Ascending aorta (tissue), 2 donors: ENCODE results near the gene MCM5. TPM values are rescaled to one million over a fixed set of nuclear protein-coding genes. Genes with fewer than 3 reads are reported as not detected.

Experiments used
- DNase-seq, 2 donors: peaks; one replicate each; pipeline ENCODE4 v3.0.0-alpha.2; 2019; ENCODE audit warnings: low spot score in 2 of 2
- H3K27ac ChIP-seq, 2 donors: fragments of 200-600 bp; sonication (generic); one replicate each; pipeline ENCODE4 v1.5.1; 2016 to 2017; ENCODE audit warnings: mild to moderate bottlenecking in 1 of 2
- H3K27me3 ChIP-seq: fragments of 200-600 bp; sonication (generic); one replicate; pipeline ENCODE4 v1.5.1; 2017
- H3K36me3 ChIP-seq, 2 donors: fragments of 200-600 bp; sonication (generic); one replicate each; pipeline ENCODE4 v1.5.1; 2016
- H3K4me1 ChIP-seq, 2 donors: fragments of 200-600 bp; sonication (generic); one replicate each; pipeline ENCODE4 v1.5.1; 2016 to 2017; ENCODE audit warnings: mild to moderate bottlenecking in 1 of 2
- H3K4me3 ChIP-seq, 2 donors: fragments of 200-600 bp; sonication (generic); one replicate each; pipeline ENCODE4 v1.5.1; 2016 to 2017; ENCODE audit warnings: mild to moderate bottlenecking in 1 of 2
- H3K9me3 ChIP-seq, 2 donors: fragments of 200-600 bp; sonication (generic); one replicate each; pipeline ENCODE4 v1.5.1; 2016
- intact Hi-C: fragments of 100-400 bp; cut with DNase I; formaldehyde crosslinking; loops from one replicate; pipeline ENCODE4 v1.15.1; 2023
- total RNA-seq: library from RNA; depleted of rRNA; stranded (reverse); fragments of >200 nt; gene quantifications from one replicate; pipeline ENCODE4 v1.1.0, GENCODE V29; 2016
- TF ChIP-seq, protein P1 (sequence below), 3 experiments: fragments of 200-600 bp in 2 of 3; fragments of 450-650 bp in 1 of 3; sonication (generic) in 2 of 3; IDR thresholded peaks; one replicate each; pipeline ENCODE4 v1.5.1; 2016 to 2019; ENCODE audit warnings: antibody characterized with exemption in 3 of 3, mild to moderate bottlenecking in 1 of 3, moderate library complexity in 1 of 3

Gene MCM5
- total RNA-seq, 1 donor from 2014 or later: 31.1 TPM

DNA sequence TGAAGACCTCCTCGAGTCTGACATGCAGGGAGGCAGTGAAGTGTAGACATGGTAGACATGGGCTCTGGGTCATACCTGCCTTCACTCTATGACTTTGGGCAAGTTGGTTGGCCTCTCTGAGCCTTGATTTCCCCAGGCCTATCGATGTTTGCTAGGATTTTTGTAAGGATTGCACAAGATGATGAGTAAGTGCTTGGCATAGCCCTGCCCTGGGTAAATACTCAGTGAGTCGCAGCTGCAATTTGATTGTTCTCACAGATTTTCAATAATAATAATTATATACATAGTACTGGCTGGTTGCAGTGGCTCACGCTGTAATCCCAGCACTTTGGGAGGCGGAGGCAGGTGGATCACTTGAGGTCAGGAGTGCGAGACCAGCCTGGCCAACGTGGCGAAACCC lies 18.1 kb downstream of the MCM5 start:
- Histone ChIP-seq H3K27me3 (no peaks in the 10 kb centered on the region), H3K27ac (no peak overlapping the region), H3K4me1 (no peaks in the 10 kb centered on the region), H3K4me3 (no peak overlapping the region), H3K9me3 (no peaks in the 10 kb centered on the region), H3K36me3 (peaks cover 76 to 88% of the 10 kb centered on the region in 2 donors)
- TF ChIP-seq, protein P1, sequence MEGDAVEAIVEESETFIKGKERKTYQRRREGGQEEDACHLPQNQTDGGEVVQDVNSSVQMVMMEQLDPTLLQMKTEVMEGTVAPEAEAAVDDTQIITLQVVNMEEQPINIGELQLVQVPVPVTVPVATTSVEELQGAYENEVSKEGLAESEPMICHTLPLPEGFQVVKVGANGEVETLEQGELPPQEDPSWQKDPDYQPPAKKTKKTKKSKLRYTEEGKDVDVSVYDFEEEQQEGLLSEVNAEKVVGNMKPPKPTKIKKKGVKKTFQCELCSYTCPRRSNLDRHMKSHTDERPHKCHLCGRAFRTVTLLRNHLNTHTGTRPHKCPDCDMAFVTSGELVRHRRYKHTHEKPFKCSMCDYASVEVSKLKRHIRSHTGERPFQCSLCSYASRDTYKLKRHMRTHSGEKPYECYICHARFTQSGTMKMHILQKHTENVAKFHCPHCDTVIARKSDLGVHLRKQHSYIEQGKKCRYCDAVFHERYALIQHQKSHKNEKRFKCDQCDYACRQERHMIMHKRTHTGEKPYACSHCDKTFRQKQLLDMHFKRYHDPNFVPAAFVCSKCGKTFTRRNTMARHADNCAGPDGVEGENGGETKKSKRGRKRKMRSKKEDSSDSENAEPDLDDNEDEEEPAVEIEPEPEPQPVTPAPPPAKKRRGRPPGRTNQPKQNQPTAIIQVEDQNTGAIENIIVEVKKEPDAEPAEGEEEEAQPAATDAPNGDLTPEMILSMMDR (IDR thresholded peaks at IDR 0.05): no peak
- no peak for DNase-seq
- intact Hi-C loops: no loop called here

DNA sequence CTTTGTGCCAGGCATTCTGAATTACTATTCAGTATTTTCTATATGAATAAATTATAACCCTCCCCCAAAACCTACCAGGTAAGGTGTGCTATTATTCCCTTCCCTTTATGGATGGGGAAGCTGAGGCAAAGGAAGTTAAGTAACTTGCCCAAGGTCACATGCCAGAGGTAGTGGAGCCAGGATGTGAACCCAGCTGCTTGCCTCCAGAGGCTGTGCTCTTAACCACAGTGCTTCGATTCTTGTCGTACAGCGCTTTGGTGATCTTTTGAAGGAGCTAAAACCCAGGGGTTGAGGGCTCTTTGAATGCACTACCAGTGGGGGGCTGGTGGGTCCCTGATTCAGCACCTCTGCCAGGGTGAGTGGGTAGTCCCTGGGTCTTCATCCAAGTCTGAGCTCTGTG lies 18.8 kb downstream of the MCM5 start:
- no peaks in the 10 kb centered on the region for H3K4me1 ChIP-seq
- H3K27me3 ChIP-seq: no peaks in the 10 kb centered on the region
- no peak for DNase-seq
- H3K9me3 ChIP-seq: no peaks in the 10 kb centered on the region
- H3K4me3 ChIP-seq: no peak overlapping the region
- no peak overlapping the region for H3K27ac ChIP-seq
- peaks cover 76 to 86% of the 10 kb centered on the region in 2 donors for H3K36me3 ChIP-seq
- TF ChIP-seq, protein P1 (IDR thresholded peaks at IDR 0.05): no peak
- intact Hi-C loops: no loop called here

DNA sequence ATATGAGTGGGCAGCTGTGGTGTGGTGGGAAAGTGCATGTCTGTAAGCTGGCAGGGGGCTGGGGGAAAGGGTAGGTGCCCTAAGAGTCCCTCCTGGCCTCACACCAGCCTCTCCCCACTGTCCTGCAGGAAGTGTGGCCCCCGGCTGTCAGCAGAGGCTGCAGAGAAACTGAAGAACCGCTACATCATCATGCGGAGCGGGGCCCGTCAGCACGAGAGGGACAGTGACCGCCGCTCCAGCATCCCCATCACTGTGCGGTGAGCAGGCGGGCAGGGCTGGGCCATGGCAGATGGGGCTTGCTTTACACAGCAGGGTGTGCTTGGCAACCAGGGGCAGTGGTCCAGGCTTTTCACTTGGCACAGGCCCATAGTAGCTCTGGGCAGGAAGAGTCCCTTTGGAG lies 19.8 kb downstream of the MCM5 start:
- no peaks in the 10 kb centered on the region for H3K9me3 ChIP-seq
- TF ChIP-seq, protein P1 (IDR thresholded peaks at IDR 0.05): no peak
- no peak for DNase-seq
- no peak overlapping the region for H3K27ac ChIP-seq
- intact Hi-C loops: no loop called here
- H3K4me3 ChIP-seq: no peak overlapping the region
- H3K27me3 ChIP-seq: no peaks in the 10 kb centered on the region
- H3K4me1 ChIP-seq: no peaks in the 10 kb centered on the region
- peaks cover 72 to 85% of the 10 kb centered on the region in 2 donors for H3K36me3 ChIP-seq

DNA sequence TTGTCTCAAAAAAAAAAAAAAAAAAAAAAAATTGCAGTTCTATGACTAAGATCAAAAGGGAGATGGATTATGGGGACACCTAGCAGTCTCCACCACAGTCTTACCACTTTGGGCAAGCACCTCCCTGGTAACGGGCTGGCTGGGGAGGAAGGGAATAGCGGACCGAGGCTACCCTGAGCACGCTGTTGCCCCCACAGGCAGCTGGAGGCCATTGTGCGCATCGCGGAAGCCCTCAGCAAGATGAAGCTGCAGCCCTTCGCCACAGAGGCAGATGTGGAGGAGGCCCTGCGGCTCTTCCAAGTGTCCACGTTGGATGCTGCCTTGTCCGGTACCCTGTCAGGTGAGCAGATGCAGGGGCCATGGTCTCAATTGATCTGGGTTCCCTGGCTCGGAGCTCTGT lies 21.2 kb downstream of the MCM5 start:
- no peak overlapping the region for H3K27ac ChIP-seq
- peaks cover 59 to 75% of the 10 kb centered on the region in 2 donors for H3K36me3 ChIP-seq
- DNase-seq: no peak
- H3K4me1 ChIP-seq: no peaks in the 10 kb centered on the region
- no peak overlapping the region for H3K4me3 ChIP-seq
- intact Hi-C loops: no loop called here
- TF ChIP-seq, protein P1 (IDR thresholded peaks at IDR 0.05): no peak
- no peaks in the 10 kb centered on the region for H3K27me3 ChIP-seq
- no peaks in the 10 kb centered on the region for H3K9me3 ChIP-seq

DNA sequence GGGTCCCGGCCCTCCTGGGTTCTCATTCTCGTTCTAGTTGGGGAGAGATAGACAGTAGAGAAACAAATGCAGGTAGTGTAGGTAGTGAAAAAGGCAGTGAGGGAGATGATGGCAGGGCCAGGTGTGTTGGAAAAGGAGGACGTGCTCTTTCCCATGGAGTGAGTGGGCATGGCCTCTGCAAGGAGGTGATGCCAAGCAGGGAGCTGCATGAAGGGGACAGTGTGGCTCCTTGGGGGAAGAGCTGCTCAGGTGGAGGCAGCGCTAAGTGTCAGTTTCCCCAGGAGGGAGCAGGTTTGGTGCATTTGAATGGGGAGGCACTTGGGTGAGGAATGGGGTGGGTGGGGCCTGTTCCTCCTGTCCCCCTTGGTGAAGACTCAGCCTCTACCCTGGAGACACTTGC lies 22.2 kb downstream of the MCM5 start:
- H3K36me3 ChIP-seq: peaks cover 51 to 72% of the 10 kb centered on the region in 2 donors
- intact Hi-C loops: no loop called here
- TF ChIP-seq, protein P1 (IDR thresholded peaks at IDR 0.05): no peak

DNA sequence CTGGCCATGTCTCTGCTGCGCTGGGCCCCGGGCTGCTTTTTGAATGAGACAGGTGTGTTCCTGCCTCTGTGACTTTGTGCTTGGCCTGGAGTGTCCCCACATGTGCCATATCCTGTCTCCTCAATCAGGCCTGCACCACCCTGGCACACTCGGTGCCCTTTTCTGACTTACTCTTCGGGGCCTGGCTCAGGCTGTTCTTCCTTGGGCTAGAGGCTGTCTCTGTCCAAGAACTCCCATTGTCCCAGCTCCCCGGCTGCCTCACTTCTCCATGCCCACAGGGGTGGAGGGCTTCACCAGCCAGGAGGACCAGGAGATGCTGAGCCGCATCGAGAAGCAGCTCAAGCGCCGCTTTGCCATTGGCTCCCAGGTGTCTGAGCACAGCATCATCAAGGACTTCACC lies 23.0 kb downstream of the MCM5 start:
- Histone ChIP-seq H3K4me1 (no peaks in the 10 kb centered on the region), H3K4me3 (no peak overlapping the region), H3K9me3 (no peaks in the 10 kb centered on the region), H3K36me3 (peaks cover 46 to 64% of the 10 kb centered on the region in 2 donors), H3K27me3 (no peaks in the 10 kb centered on the region), H3K27ac (no peak overlapping the region)
- intact Hi-C loops: no loop called here
- TF ChIP-seq, protein P1 (IDR thresholded peaks at IDR 0.05): no peak
- DNase-seq: no peak

More for the DNA sequence above, 22.2 kb downstream of the MCM5 start:
- no peak for DNase-seq
- Histone ChIP-seq H3K4me3 (no peak overlapping the region), H3K27ac (no peak overlapping the region), H3K4me1 (no peaks in the 10 kb centered on the region), H3K27me3 (no peaks in the 10 kb centered on the region), H3K9me3 (no peaks in the 10 kb centered on the region)
